Measurements from ENCODE around the gene NGF. TPM values are rescaled to one million over a fixed set of nuclear protein-coding genes. Genes with fewer than 3 reads are reported as not detected.

The NGF gene
- total RNA-seq, 2 donors from 2014 or later, result not detected

- ATAC-seq, result no peak
- H3K27ac Mint-ChIP-seq, result no peak overlapping the region
- no peaks in the 10 kb centered on the region for H3K36me3 Mint-ChIP-seq
- DNase-seq (ENCODE audit: low spot score in 2 of 2), result no peak
- H3K9me3 Mint-ChIP-seq, result peaks cover 4 to 10% of the 10 kb centered on the region in 2 donors
Measured at GRCh38 chr1:115278211-115278610, 59.8 kb downstream of the NGF start.

- DNase-seq (ENCODE audit: low spot score in 2 of 2), result peak in 1 of 2 donors; percentile 15
- Mint-ChIP-seq H3K27ac (no peak overlapping the region), H3K36me3 (no peaks in the 10 kb centered on the region), H3K9me3 (peaks cover 4 to 10% of the 10 kb centered on the region in 2 donors)
- peak; percentile 89 to 94 for ATAC-seq
Measured at GRCh38 chr1:115277276-115277675, 60.8 kb downstream of the NGF start.

- no peak for ATAC-seq
- H3K9me3 Mint-ChIP-seq, result peaks cover 4 to 10% of the 10 kb centered on the region in 2 donors
- DNase-seq (ENCODE audit: low spot score in 2 of 2), result no peak
- no peak overlapping the region for H3K27ac Mint-ChIP-seq
- no peaks in the 10 kb centered on the region for H3K36me3 Mint-ChIP-seq
Measured at GRCh38 chr1:115275216-115275615, 62.8 kb downstream of the NGF start.

- DNase-seq (ENCODE audit: low spot score in 2 of 2) (no peak), ATAC-seq (no peak)
- Mint-ChIP-seq H3K27ac (no peak overlapping the region), H3K36me3 (no peaks in the 10 kb centered on the region), H3K9me3 (peaks cover 4 to 10% of the 10 kb centered on the region in 2 donors)
Measured at GRCh38 chr1:115274467-115274866, 63.6 kb downstream of the NGF start.

- ATAC-seq (no peak), DNase-seq (ENCODE audit: low spot score in 2 of 2) (no peak)
- Mint-ChIP-seq H3K27ac (no peak overlapping the region), H3K9me3 (no peaks in the 10 kb centered on the region), H3K36me3 (no peaks in the 10 kb centered on the region)
Measured at GRCh38 chr1:115266729-115267421, 71.2 kb downstream of the NGF start.

- DNase-seq (ENCODE audit: low spot score in 2 of 2), result no peak
- no peak for ATAC-seq
- no peaks in the 10 kb centered on the region for H3K36me3 Mint-ChIP-seq
- no peak overlapping the region for H3K27ac Mint-ChIP-seq
- H3K9me3 Mint-ChIP-seq, result peaks cover 0 to 4% of the 10 kb centered on the region in 2 donors
Measured at GRCh38 chr1:115265099-115265498, 73.0 kb downstream of the NGF start.

GRCh38 chr1:115262886-115263285 is 75.2 kb downstream of the NGF start:
- Mint-ChIP-seq H3K36me3 (peaks cover 0 to 10% of the 10 kb centered on the region in 2 donors), H3K27ac (no peak overlapping the region), H3K9me3 (peaks cover 7 to 14% of the 10 kb centered on the region in 2 donors)
- ATAC-seq, result no peak
- DNase-seq (ENCODE audit: low spot score in 2 of 2), result no peak

GRCh38 chr1:115261496-115261895 is 76.6 kb downstream of the NGF start:
- DNase-seq (ENCODE audit: low spot score in 2 of 2) (no peak), ATAC-seq (no peak)
- H3K9me3 Mint-ChIP-seq, result peaks cover 7 to 16% of the 10 kb centered on the region in 2 donors
- H3K36me3 Mint-ChIP-seq, result peaks cover 0 to 12% of the 10 kb centered on the region in 2 donors
- no peak overlapping the region for H3K27ac Mint-ChIP-seq

- peaks cover 11 to 16% of the 10 kb centered on the region in 2 donors for H3K9me3 Mint-ChIP-seq
- ATAC-seq, result no peak
- H3K27ac Mint-ChIP-seq, result no peak overlapping the region
- DNase-seq (ENCODE audit: low spot score in 2 of 2), result no peak
- peaks cover 0 to 12% of the 10 kb centered on the region in 2 donors for H3K36me3 Mint-ChIP-seq
Measured at GRCh38 chr1:115258302-115258866, 79.7 kb downstream of the NGF start.

GRCh38 chr1:115257591-115257990 is 80.5 kb downstream of the NGF start:
- Mint-ChIP-seq H3K9me3 (peaks cover 11 to 16% of the 10 kb centered on the region in 2 donors), H3K27ac (no peak overlapping the region), H3K36me3 (peaks cover 0 to 12% of the 10 kb centered on the region in 2 donors)
- DNase-seq (ENCODE audit: low spot score in 2 of 2) (no peak), ATAC-seq (no peak)

GRCh38 chr1:115255154-115255553 is 82.9 kb downstream of the NGF start:
- Mint-ChIP-seq H3K9me3 (peaks cover 11 to 13% of the 10 kb centered on the region in 2 donors), H3K27ac (no peak overlapping the region), H3K36me3 (peaks cover 0 to 12% of the 10 kb centered on the region in 2 donors)
- ATAC-seq, result no peak
- no peak for DNase-seq (ENCODE audit: low spot score in 2 of 2)

- no peak for DNase-seq (ENCODE audit: low spot score in 2 of 2)
- no peak for ATAC-seq
- Mint-ChIP-seq H3K36me3 (no peaks in the 10 kb centered on the region), H3K27ac (no peak overlapping the region), H3K9me3 (peaks cover 0 to 8% of the 10 kb centered on the region in 2 donors)
Measured at GRCh38 chr1:115252585-115252984, 85.5 kb downstream of the NGF start.

- ATAC-seq, result no peak
- Mint-ChIP-seq H3K36me3 (no peaks in the 10 kb centered on the region), H3K9me3 (peaks cover 0 to 8% of the 10 kb centered on the region in 2 donors), H3K27ac (no peak overlapping the region)
- DNase-seq (ENCODE audit: low spot score in 2 of 2), result no peak
Measured at GRCh38 chr1:115251856-115252255, 86.2 kb downstream of the NGF start.

- Mint-ChIP-seq H3K36me3 (no peaks in the 10 kb centered on the region), H3K9me3 (peaks cover 0 to 8% of the 10 kb centered on the region in 2 donors), H3K27ac (no peak overlapping the region)
- DNase-seq (ENCODE audit: low spot score in 2 of 2), result no peak
- no peak for ATAC-seq
Measured at GRCh38 chr1:115251340-115251748, 86.7 kb downstream of the NGF start.

- no peak for ATAC-seq
- peaks cover 0 to 4% of the 10 kb centered on the region in 2 donors for H3K9me3 Mint-ChIP-seq
- no peaks in the 10 kb centered on the region for H3K36me3 Mint-ChIP-seq
- no peak overlapping the region for H3K27ac Mint-ChIP-seq
- DNase-seq (ENCODE audit: low spot score in 2 of 2), result no peak
Measured at GRCh38 chr1:115246526-115246925, 91.5 kb downstream of the NGF start.

- Mint-ChIP-seq H3K9me3 (peaks cover 0 to 4% of the 10 kb centered on the region in 2 donors), H3K27ac (no peak overlapping the region), H3K36me3 (no peaks in the 10 kb centered on the region)
- DNase-seq (ENCODE audit: low spot score in 2 of 2) (no peak), ATAC-seq (no peak)
Measured at GRCh38 chr1:115245227-115245626, 92.8 kb downstream of the NGF start.

- no peak for DNase-seq (ENCODE audit: low spot score in 2 of 2)
- H3K27ac Mint-ChIP-seq, result no peak overlapping the region
- no peak for ATAC-seq
- H3K36me3 Mint-ChIP-seq, result no peaks in the 10 kb centered on the region
- H3K9me3 Mint-ChIP-seq, result no peaks in the 10 kb centered on the region
Measured at GRCh38 chr1:115242543-115242942, 95.5 kb downstream of the NGF start.

- ATAC-seq (no peak), DNase-seq (ENCODE audit: low spot score in 2 of 2) (no peak)
- no peaks in the 10 kb centered on the region for H3K36me3 Mint-ChIP-seq
- H3K9me3 Mint-ChIP-seq, result no peaks in the 10 kb centered on the region
- H3K27ac Mint-ChIP-seq, result no peak overlapping the region
Measured at GRCh38 chr1:115241309-115241708, 96.7 kb downstream of the NGF start.

All from activated naive CD4-positive, alpha-beta T cell treated with anti-CD3 and anti-CD28 coated beads, Interleukin-2, amount 50 U/mL, for 72 hours (primary cell).